Measurements from ENCODE around the gene EXOC6B. TPM values are rescaled to one million over a fixed set of nuclear protein-coding genes. Genes with fewer than 3 reads are reported as not detected.

Gene EXOC6B
- total RNA-seq, 2 experiments from 2014 or later: 16.9 to 17.5 TPM

GRCh38 chr2:72638600-72639211 lies 187.1 kb downstream of the EXOC6B start:
- no peak for DNase-seq
- H3K4me3 Mint-ChIP-seq: no peak overlapping the region
- intact Hi-C loops (cut with DNase I, micrococcal nuclease): no loop called here

GRCh38 chr2:72636210-72636609 lies 189.6 kb downstream of the EXOC6B start:
- no peak for DNase-seq
- intact Hi-C loops (cut with DNase I, micrococcal nuclease): no loop called here
- Histone ChIP-seq H3K9me3 (ENCODE audit: control insufficient read depth in 1 of 2, insufficient read depth in 1 of 2, low read length in 2 of 2) (peaks cover 0 to 14% of the 10 kb centered on the region in 2 experiments), H3K4me1 (ENCODE audit: insufficient read depth, low read length) (no peaks in the 10 kb centered on the region), H3K36me3 (ENCODE audit: insufficient read depth, low read length) (no peaks in the 10 kb centered on the region), H3K27me3 (ENCODE audit: control insufficient read depth in 1 of 2, insufficient read depth in 2 of 2, low read length in 2 of 2) (no peaks in the 10 kb centered on the region), H3K4me3 (ENCODE audit: low read length) (no peak overlapping the region), H3K27ac (ENCODE audit: low read depth in 1 of 2, low read length in 2 of 2) (no peak overlapping the region)
- Mint-ChIP-seq H3K4me3 (no peak overlapping the region), H3K9me3 (no peaks in the 10 kb centered on the region), H3K4me1 (ENCODE audit: low read depth) (no peaks in the 10 kb centered on the region), H3K36me3 (ENCODE audit: low read depth) (peaks cover 13% of the 10 kb centered on the region), H3K27ac (no peak overlapping the region), H3K27me3 (no peaks in the 10 kb centered on the region)
- ChIA-PET POLR2A (no interaction called here), CTCF (no interaction called here)
- TF ChIP-seq CTCF (IDR thresholded peaks at IDR 0.05): no peak
- ATAC-seq (ENCODE audit: poor library complexity): no peak

More at GRCh38 chr2:72638600-72639211, 187.1 kb downstream of the EXOC6B start:
- no peak for TF ChIP-seq CTCF (IDR thresholded peaks at IDR 0.05)
- no peak overlapping the region for H3K27ac ChIP-seq (ENCODE audit: low read depth in 1 of 2, low read length in 2 of 2)
- ChIA-PET POLR2A (no interaction called here), CTCF (no interaction called here)
- no peaks in the 10 kb centered on the region for H3K27me3 ChIP-seq (ENCODE audit: control insufficient read depth in 1 of 2, insufficient read depth in 2 of 2, low read length in 2 of 2)
- no peaks in the 10 kb centered on the region for H3K4me1 ChIP-seq (ENCODE audit: insufficient read depth, low read length)
- no peak overlapping the region for H3K27ac Mint-ChIP-seq
- H3K9me3 ChIP-seq (ENCODE audit: control insufficient read depth in 1 of 2, insufficient read depth in 1 of 2, low read length in 2 of 2): peaks cover 0 to 17% of the 10 kb centered on the region in 2 experiments
- no peaks in the 10 kb centered on the region for H3K9me3 Mint-ChIP-seq
- ATAC-seq (ENCODE audit: poor library complexity): no peak
- no peaks in the 10 kb centered on the region for H3K36me3 ChIP-seq (ENCODE audit: insufficient read depth, low read length)
- peaks cover 14% of the 10 kb centered on the region for H3K36me3 Mint-ChIP-seq (ENCODE audit: low read depth)
- no peaks in the 10 kb centered on the region for H3K4me1 Mint-ChIP-seq (ENCODE audit: low read depth)
- no peak overlapping the region for H3K4me3 ChIP-seq (ENCODE audit: low read length)
- H3K27me3 Mint-ChIP-seq: no peaks in the 10 kb centered on the region

- Mint-ChIP-seq H3K9me3 (no peaks in the 10 kb centered on the region), H3K4me1 (ENCODE audit: low read depth) (no peaks in the 10 kb centered on the region), H3K4me3 (no peak overlapping the region), H3K36me3 (ENCODE audit: low read depth) (no peaks in the 10 kb centered on the region), H3K27ac (no peak overlapping the region), H3K27me3 (no peaks in the 10 kb centered on the region)
- Histone ChIP-seq H3K9me3 (ENCODE audit: control insufficient read depth in 1 of 2, insufficient read depth in 1 of 2, low read length in 2 of 2) (no peaks in the 10 kb centered on the region), H3K27me3 (ENCODE audit: control insufficient read depth in 1 of 2, insufficient read depth in 2 of 2, low read length in 2 of 2) (no peaks in the 10 kb centered on the region), H3K4me1 (ENCODE audit: insufficient read depth, low read length) (no peaks in the 10 kb centered on the region), H3K27ac (ENCODE audit: low read depth in 1 of 2, low read length in 2 of 2) (no peak overlapping the region), H3K36me3 (ENCODE audit: insufficient read depth, low read length) (no peaks in the 10 kb centered on the region), H3K4me3 (ENCODE audit: low read length) (no peak overlapping the region)
- POLR2A ChIA-PET: no interaction called here
- no peak for ATAC-seq (ENCODE audit: poor library complexity)
- TF ChIP-seq CTCF (IDR thresholded peaks at IDR 0.05): no peak
- intact Hi-C loops (cut with DNase I, micrococcal nuclease): no loop called here
- DNase-seq: no peak
- CTCF ChIA-PET: no interaction called here
Observed at GRCh38 chr2:72630767-72631166, 195.1 kb downstream of the EXOC6B start.
